Measurements from ENCODE around the gene LRRC4C.
"Not testable (repeated sequence)": the region's sequence is repeated elsewhere in the genome, so short reads cannot be mapped to it uniquely, and the experiment has no call there.

LRRC4C gene

GRCh38 chr11:40882301-40882700 is 577.2 kb downstream of the LRRC4C start:
- H3K36me3 ChIP-seq (ENCODE audit: control insufficient read depth in 2 of 2, insufficient read depth in 2 of 2, low read length in 2 of 2) = no peaks in the 10 kb centered on the region
- H3K4me1 ChIP-seq (ENCODE audit: control insufficient read depth in 2 of 2, insufficient read depth in 2 of 2, low read length in 2 of 2) = no peaks in the 10 kb centered on the region
- no peaks in the 10 kb centered on the region for H3K9me3 ChIP-seq (ENCODE audit: control insufficient read depth in 2 of 2, low read length in 2 of 2)
- no peak overlapping the region for H3K4me3 ChIP-seq (ENCODE audit: low read length in 2 of 2)
- no peak overlapping the region for H3K27ac ChIP-seq (ENCODE audit: low read depth in 2 of 2, low read length in 2 of 2)
- no peaks in the 10 kb centered on the region for H3K27me3 ChIP-seq (ENCODE audit: control insufficient read depth in 2 of 2, insufficient read depth in 2 of 2, low read length in 2 of 2)
- H3K9ac ChIP-seq (ENCODE audit: low read depth in 1 of 2, low read length in 2 of 2) = no peak overlapping the region

GRCh38 chr11:40879911-40880310 is 579.5 kb downstream of the LRRC4C start:
- Histone ChIP-seq H3K9me3 (ENCODE audit: control insufficient read depth in 2 of 2, low read length in 2 of 2) (no peaks in the 10 kb centered on the region), H3K4me1 (ENCODE audit: control insufficient read depth in 2 of 2, insufficient read depth in 2 of 2, low read length in 2 of 2) (no peaks in the 10 kb centered on the region), H3K27me3 (ENCODE audit: control insufficient read depth in 2 of 2, insufficient read depth in 2 of 2, low read length in 2 of 2) (no peaks in the 10 kb centered on the region), H3K4me3 (ENCODE audit: low read length in 2 of 2) (no peak overlapping the region), H3K9ac (ENCODE audit: low read depth in 1 of 2, low read length in 2 of 2) (no peak overlapping the region), H3K36me3 (ENCODE audit: control insufficient read depth in 2 of 2, insufficient read depth in 2 of 2, low read length in 2 of 2) (no peaks in the 10 kb centered on the region), H3K27ac (ENCODE audit: low read depth in 2 of 2, low read length in 2 of 2) (no peak overlapping the region)

GRCh38 chr11:40877981-40878380 is 581.5 kb downstream of the LRRC4C start:
- Histone ChIP-seq H3K4me1 (ENCODE audit: control insufficient read depth in 2 of 2, insufficient read depth in 2 of 2, low read length in 2 of 2) (no peaks in the 10 kb centered on the region), H3K27ac (ENCODE audit: low read depth in 2 of 2, low read length in 2 of 2) (no peak overlapping the region), H3K4me3 (ENCODE audit: low read length in 2 of 2) (no peak overlapping the region), H3K9ac (ENCODE audit: low read depth in 1 of 2, low read length in 2 of 2) (no peak overlapping the region), H3K27me3 (ENCODE audit: control insufficient read depth in 2 of 2, insufficient read depth in 2 of 2, low read length in 2 of 2) (no peaks in the 10 kb centered on the region), H3K9me3 (ENCODE audit: control insufficient read depth in 2 of 2, low read length in 2 of 2) (no peaks in the 10 kb centered on the region), H3K36me3 (ENCODE audit: control insufficient read depth in 2 of 2, insufficient read depth in 2 of 2, low read length in 2 of 2) (no peaks in the 10 kb centered on the region)

GRCh38 chr11:40877256-40877655 is 582.2 kb downstream of the LRRC4C start:
- Histone ChIP-seq H3K9me3 (ENCODE audit: control insufficient read depth in 2 of 2, low read length in 2 of 2) (no peaks in the 10 kb centered on the region), H3K27ac (ENCODE audit: low read depth in 2 of 2, low read length in 2 of 2) (no peak overlapping the region), H3K4me3 (ENCODE audit: low read length in 2 of 2) (no peak overlapping the region), H3K36me3 (ENCODE audit: control insufficient read depth in 2 of 2, insufficient read depth in 2 of 2, low read length in 2 of 2) (no peaks in the 10 kb centered on the region), H3K27me3 (ENCODE audit: control insufficient read depth in 2 of 2, insufficient read depth in 2 of 2, low read length in 2 of 2) (no peaks in the 10 kb centered on the region), H3K9ac (ENCODE audit: low read depth in 1 of 2, low read length in 2 of 2) (no peak overlapping the region), H3K4me1 (ENCODE audit: control insufficient read depth in 2 of 2, insufficient read depth in 2 of 2, low read length in 2 of 2) (no peaks in the 10 kb centered on the region)

- no peak overlapping the region for H3K4me3 ChIP-seq (ENCODE audit: low read length in 2 of 2)
- H3K27ac ChIP-seq (ENCODE audit: low read depth in 2 of 2, low read length in 2 of 2) = no peak overlapping the region
- H3K27me3 ChIP-seq (ENCODE audit: control insufficient read depth in 2 of 2, insufficient read depth in 2 of 2, low read length in 2 of 2) = no peaks in the 10 kb centered on the region
- H3K9me3 ChIP-seq (ENCODE audit: control insufficient read depth in 2 of 2, low read length in 2 of 2) = no peaks in the 10 kb centered on the region
- H3K9ac ChIP-seq (ENCODE audit: low read depth in 1 of 2, low read length in 2 of 2) = no peak overlapping the region
- H3K4me1 ChIP-seq (ENCODE audit: control insufficient read depth in 2 of 2, insufficient read depth in 2 of 2, low read length in 2 of 2) = no peaks in the 10 kb centered on the region
- no peaks in the 10 kb centered on the region for H3K36me3 ChIP-seq (ENCODE audit: control insufficient read depth in 2 of 2, insufficient read depth in 2 of 2, low read length in 2 of 2)
Measured at GRCh38 chr11:40867991-40868632, 591.3 kb downstream of the LRRC4C start.

GRCh38 chr11:40857754-40858153 is 601.7 kb downstream of the LRRC4C start:
- H3K36me3 ChIP-seq (ENCODE audit: control insufficient read depth in 2 of 2, insufficient read depth in 2 of 2, low read length in 2 of 2); H3K9me3 ChIP-seq (ENCODE audit: control insufficient read depth in 2 of 2, low read length in 2 of 2); H3K27ac ChIP-seq (ENCODE audit: low read depth in 2 of 2, low read length in 2 of 2); H3K27me3 ChIP-seq (ENCODE audit: control insufficient read depth in 2 of 2, insufficient read depth in 2 of 2, low read length in 2 of 2); H3K4me3 ChIP-seq (ENCODE audit: low read length in 2 of 2); H3K9ac ChIP-seq (ENCODE audit: low read depth in 1 of 2, low read length in 2 of 2); H3K4me1 ChIP-seq (ENCODE audit: control insufficient read depth in 2 of 2, insufficient read depth in 2 of 2, low read length in 2 of 2): not testable (repeated sequence)

GRCh38 chr11:40842750-40843339 is 616.6 kb downstream of the LRRC4C start:
- no peak overlapping the region for H3K9ac ChIP-seq (ENCODE audit: low read depth in 1 of 2, low read length in 2 of 2)
- no peak overlapping the region for H3K27ac ChIP-seq (ENCODE audit: low read depth in 2 of 2, low read length in 2 of 2)

GRCh38 chr11:40841231-40841630 is 618.2 kb downstream of the LRRC4C start:
- no peaks in the 10 kb centered on the region for H3K9me3 ChIP-seq (ENCODE audit: control insufficient read depth in 2 of 2, low read length in 2 of 2)
- no peak overlapping the region for H3K9ac ChIP-seq (ENCODE audit: low read depth in 1 of 2, low read length in 2 of 2)
- no peak overlapping the region for H3K4me3 ChIP-seq (ENCODE audit: low read length in 2 of 2)
- H3K36me3 ChIP-seq (ENCODE audit: control insufficient read depth in 2 of 2, insufficient read depth in 2 of 2, low read length in 2 of 2) = no peaks in the 10 kb centered on the region
- H3K27ac ChIP-seq (ENCODE audit: low read depth in 2 of 2, low read length in 2 of 2) = no peak overlapping the region
- H3K27me3 ChIP-seq (ENCODE audit: control insufficient read depth in 2 of 2, insufficient read depth in 2 of 2, low read length in 2 of 2) = no peaks in the 10 kb centered on the region
- no peaks in the 10 kb centered on the region for H3K4me1 ChIP-seq (ENCODE audit: control insufficient read depth in 2 of 2, insufficient read depth in 2 of 2, low read length in 2 of 2)

More at GRCh38 chr11:40842750-40843339, 616.6 kb downstream of the LRRC4C start:
- H3K4me1 ChIP-seq (ENCODE audit: control insufficient read depth in 2 of 2, insufficient read depth in 2 of 2, low read length in 2 of 2) = no peaks in the 10 kb centered on the region
- H3K27me3 ChIP-seq (ENCODE audit: control insufficient read depth in 2 of 2, insufficient read depth in 2 of 2, low read length in 2 of 2) = no peaks in the 10 kb centered on the region
- H3K9me3 ChIP-seq (ENCODE audit: control insufficient read depth in 2 of 2, low read length in 2 of 2) = no peaks in the 10 kb centered on the region
- H3K4me3 ChIP-seq (ENCODE audit: low read length in 2 of 2) = no peak overlapping the region
- H3K36me3 ChIP-seq (ENCODE audit: control insufficient read depth in 2 of 2, insufficient read depth in 2 of 2, low read length in 2 of 2) = no peaks in the 10 kb centered on the region

GRCh38 chr11:40838181-40838683 is 621.2 kb downstream of the LRRC4C start:
- Histone ChIP-seq H3K27me3 (ENCODE audit: control insufficient read depth in 2 of 2, insufficient read depth in 2 of 2, low read length in 2 of 2) (no peaks in the 10 kb centered on the region), H3K36me3 (ENCODE audit: control insufficient read depth in 2 of 2, insufficient read depth in 2 of 2, low read length in 2 of 2) (no peaks in the 10 kb centered on the region), H3K4me3 (ENCODE audit: low read length in 2 of 2) (no peak overlapping the region), H3K9ac (ENCODE audit: low read depth in 1 of 2, low read length in 2 of 2) (no peak overlapping the region), H3K9me3 (ENCODE audit: control insufficient read depth in 2 of 2, low read length in 2 of 2) (no peaks in the 10 kb centered on the region), H3K4me1 (ENCODE audit: control insufficient read depth in 2 of 2, insufficient read depth in 2 of 2, low read length in 2 of 2) (no peaks in the 10 kb centered on the region), H3K27ac (ENCODE audit: low read depth in 2 of 2, low read length in 2 of 2) (no peak overlapping the region)

GRCh38 chr11:40827116-40827515 is 632.3 kb downstream of the LRRC4C start:
- H3K9me3 ChIP-seq (ENCODE audit: control insufficient read depth in 2 of 2, low read length in 2 of 2) = peaks cover 0 to 4% of the 10 kb centered on the region in 2 donors
- H3K9ac ChIP-seq (ENCODE audit: low read depth in 1 of 2, low read length in 2 of 2) = no peak overlapping the region
- no peaks in the 10 kb centered on the region for H3K4me1 ChIP-seq (ENCODE audit: control insufficient read depth in 2 of 2, insufficient read depth in 2 of 2, low read length in 2 of 2)
- H3K4me3 ChIP-seq (ENCODE audit: low read length in 2 of 2) = no peak overlapping the region
- H3K27me3 ChIP-seq (ENCODE audit: control insufficient read depth in 2 of 2, insufficient read depth in 2 of 2, low read length in 2 of 2) = no peaks in the 10 kb centered on the region
- no peak overlapping the region for H3K27ac ChIP-seq (ENCODE audit: low read depth in 2 of 2, low read length in 2 of 2)
- no peaks in the 10 kb centered on the region for H3K36me3 ChIP-seq (ENCODE audit: control insufficient read depth in 2 of 2, insufficient read depth in 2 of 2, low read length in 2 of 2)
